ENCODE data around the gene INSRR. TPM values are rescaled to one million over a fixed set of nuclear protein-coding genes. Genes with fewer than 3 reads are reported as not detected.

Gene INSRR
- total and polyA plus RNA-seq, 2 of the 8 experiments (the other 6 are each of a cell fraction or from before 2014, with no cell fraction given) = 0.02 TPM; not detected in 1

DNA sequence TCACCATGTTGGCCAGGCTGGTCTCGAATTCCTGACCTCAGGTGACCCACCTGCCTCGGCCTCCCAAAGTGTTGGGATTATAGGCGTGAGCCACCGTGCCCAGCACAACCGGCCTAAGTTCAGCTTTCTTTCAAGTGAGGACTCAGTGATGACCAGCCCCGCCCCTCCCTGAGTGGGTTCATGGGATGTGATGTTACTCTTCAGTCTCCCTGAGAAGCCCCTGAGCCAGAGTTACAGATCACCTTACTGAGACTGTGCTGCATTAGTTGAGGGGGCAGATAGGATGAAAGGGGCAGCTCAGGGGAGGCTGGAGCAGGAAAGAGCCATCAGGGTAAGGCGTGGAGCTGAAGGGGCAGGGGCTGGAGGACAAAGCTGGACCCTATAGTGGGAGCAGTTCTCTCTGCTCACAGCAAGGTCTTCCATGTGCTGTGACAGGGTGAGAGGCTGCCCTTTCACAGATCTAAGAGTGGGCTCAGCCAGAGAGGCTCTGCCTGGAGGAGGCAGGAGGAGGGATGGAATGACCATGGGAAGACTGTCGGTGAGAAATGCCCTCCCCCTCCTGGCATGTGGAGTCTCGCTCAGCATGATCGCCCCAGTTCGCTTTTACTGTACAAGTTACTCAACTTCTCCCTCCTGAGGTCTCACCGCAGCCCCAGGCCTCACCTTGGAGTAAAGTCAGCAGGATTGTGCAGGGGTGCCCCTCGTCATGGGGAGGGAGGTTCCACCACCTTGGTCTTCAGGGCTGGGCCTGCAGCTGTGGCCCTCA lies 55.6 kb downstream of the INSRR start (continued):
- TF ChIP-seq EGR1 (IDR thresholded peaks at IDR 0.05; ENCODE audit: borderline replicate concordance, low read depth, low read length) (no peak), SIX5 (IDR thresholded peaks at IDR 0.05; ENCODE audit: low read depth, low read length) (no peak)
